SK-N-MC (cell line): ENCODE data around the gene IRF9.
"Not testable (repeated sequence)": the region's sequence is repeated elsewhere in the genome, so short reads cannot be mapped to it uniquely, and the experiment has no call there.

Experiments
- DNase-seq: peaks from one replicate; pipeline ENCODE4 v3.0.0-alpha.2; 2011; ENCODE audit warnings: low read depth, low spot score
- H3K27ac ChIP-seq: fragments of 200-600 bp; sonication (generic); 2 replicates; pipeline ENCODE4 v1.5.1; 2016; ENCODE audit warnings: mixed run types
- H3K36me3 ChIP-seq: fragments of 200-600 bp; sonication (generic); 2 replicates; pipeline ENCODE4 v1.6.1; 2017; ENCODE audit warnings: antibody characterized with exemption, low read length, mixed read lengths; ENCODE audit not compliant: insufficient read depth
- H3K4me3 ChIP-seq: fragments of 200-600 bp; sonication (generic); 2 replicates; pipeline ENCODE4 v1.5.1; 2016
- H3K9ac ChIP-seq: fragments of 200-600 bp; sonication (generic); 2 replicates; pipeline ENCODE4 v1.8.0; 2017; ENCODE audit warnings: mixed run types, mixed read lengths; ENCODE audit not compliant: insufficient read length
- H3K9me3 ChIP-seq: fragments of 200-600 bp; sonication (generic); 2 replicates; pipeline ENCODE4 v1.6.1; 2017; ENCODE audit warnings: low read depth, mild to moderate bottlenecking, antibody characterized with exemption, low read length, moderate library complexity, mixed read lengths
- EZH2 ChIP-seq: fragments of 200-600 bp; sonication (generic); IDR thresholded peaks from one replicate; pipeline ENCODE4 v1.6.1; 2017; ENCODE audit warnings: antibody characterized with exemption
- FOXP2 ChIP-seq: optimal IDR thresholded peaks from 2 replicates; pipeline ENCODE3; 2011; ENCODE audit warnings: mild to moderate bottlenecking, moderate library complexity; ENCODE audit not compliant: insufficient read depth; ENCODE audit errors: extremely low read length, control extremely low read depth
- POLR2AphosphoS5 ChIP-seq: IDR thresholded peaks from 2 replicates; pipeline ENCODE4 v1.6.1; 2012; ENCODE audit warnings: mild to moderate bottlenecking, low read depth, low read length, borderline replicate concordance

The IRF9 gene

GRCh38 chr14:24197056-24197450 lies 36.0 kb downstream of the IRF9 start:
- no peak for DNase-seq
- Histone ChIP-seq H3K9ac (no peak overlapping the region), H3K36me3 (peaks cover 17% of the 10 kb centered on the region), H3K4me3 (no peak overlapping the region), H3K27ac (no peak overlapping the region), H3K9me3 (no peaks in the 10 kb centered on the region)
- TF ChIP-seq POLR2AphosphoS5 = no peak
- no peak for TF ChIP-seq EZH2
- TF ChIP-seq FOXP2 = no peak

GRCh38 chr14:24198814-24199524 lies 37.9 kb downstream of the IRF9 start:
- no peaks in the 10 kb centered on the region for H3K9me3 ChIP-seq
- H3K4me3 ChIP-seq = no peak overlapping the region
- H3K9ac ChIP-seq = no peak overlapping the region
- DNase-seq = no peak
- no peak for TF ChIP-seq EZH2
- TF ChIP-seq FOXP2 = no peak
- no peak for TF ChIP-seq POLR2AphosphoS5
- peaks cover 14% of the 10 kb centered on the region for H3K36me3 ChIP-seq
- no peak overlapping the region for H3K27ac ChIP-seq

- H3K27ac ChIP-seq, H3K9me3 ChIP-seq, H3K4me3 ChIP-seq, H3K9ac ChIP-seq, DNase-seq: not testable (repeated sequence)
- H3K36me3 ChIP-seq = peaks cover 21% of the 10 kb centered on the region; the same call in 1 of the 2 replicates
These were observed 41.5 kb downstream of the IRF9 start for GRCh38 chr14:24202538-24202937.

- not testable (repeated sequence) for H3K27ac ChIP-seq, H3K4me3 ChIP-seq, H3K9ac ChIP-seq, H3K9me3 ChIP-seq, DNase-seq
- peaks cover 25% of the 10 kb centered on the region; the same call in 1 of the 2 replicates for H3K36me3 ChIP-seq
These were observed 42.3 kb downstream of the IRF9 start for GRCh38 chr14:24203249-24203886.

- Histone ChIP-seq H3K9me3 (no peaks in the 10 kb centered on the region), H3K27ac (no peak overlapping the region), H3K4me3 (no peak overlapping the region), H3K9ac (no peak overlapping the region), H3K36me3 (peaks cover 28% of the 10 kb centered on the region; the same call in 1 of the 2 replicates)
- TF ChIP-seq POLR2AphosphoS5 (no peak), EZH2 (no peak), FOXP2 (no peak)
- no peak for DNase-seq
These were observed 43.4 kb downstream of the IRF9 start for GRCh38 chr14:24204163-24205146.

DNA sequence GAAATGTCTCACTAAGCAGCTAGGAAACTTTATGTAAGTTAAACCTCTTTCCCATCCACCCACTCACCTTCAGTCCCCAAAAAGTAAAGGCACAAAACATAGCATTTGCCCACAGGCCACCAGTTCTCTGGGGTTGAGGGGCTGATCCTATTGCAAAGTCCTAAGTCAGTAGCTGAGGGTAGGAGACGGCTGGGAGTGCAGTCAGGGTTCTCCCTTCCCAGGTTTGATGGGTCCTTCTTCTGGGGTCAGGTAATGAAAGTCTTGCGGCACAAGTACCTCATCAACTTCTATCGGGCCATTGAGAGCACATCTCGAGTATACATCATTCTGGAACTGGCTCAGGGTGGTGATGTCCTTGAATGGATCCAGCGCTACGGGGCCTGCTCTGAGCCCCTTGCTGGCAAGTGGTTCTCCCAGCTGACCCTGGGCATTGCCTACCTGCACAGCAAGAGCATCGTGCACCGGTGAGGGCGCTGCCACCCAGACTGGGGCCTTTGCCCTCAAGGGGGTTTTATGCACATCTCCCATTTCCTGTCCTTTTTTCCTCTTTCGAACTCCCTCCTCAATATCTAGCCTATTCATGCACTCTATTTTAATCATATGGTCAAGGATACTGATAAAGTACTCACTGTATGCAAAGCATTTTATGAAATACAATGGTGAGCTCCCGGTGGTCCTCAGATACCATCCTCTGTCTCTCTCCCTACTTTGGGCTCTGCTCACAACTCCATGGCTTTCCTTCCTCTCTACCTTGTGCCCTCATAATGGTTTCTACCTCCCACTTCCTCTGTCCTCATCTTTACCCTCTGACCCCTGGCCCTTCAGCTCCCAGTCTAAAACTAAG lies 45.4 kb downstream of the IRF9 start:
- H3K4me3 ChIP-seq = no peak overlapping the region
- no peak overlapping the region for H3K9ac ChIP-seq
- TF ChIP-seq FOXP2 (no peak), POLR2AphosphoS5 (no peak), EZH2 (no peak)
- H3K9me3 ChIP-seq = no peaks in the 10 kb centered on the region
- DNase-seq = no peak
- peaks cover 43% of the 10 kb centered on the region; the same call in 1 of the 2 replicates for H3K36me3 ChIP-seq
- no peak overlapping the region for H3K27ac ChIP-seq

GRCh38 chr14:24207104-24207551 lies 46.1 kb downstream of the IRF9 start:
- Histone ChIP-seq H3K4me3 (no peak overlapping the region), H3K9ac (no peak overlapping the region), H3K9me3 (no peaks in the 10 kb centered on the region), H3K27ac (no peak overlapping the region), H3K36me3 (peaks cover 44% of the 10 kb centered on the region; the same call in 1 of the 2 replicates)
- TF ChIP-seq FOXP2 = no peak
- no peak for TF ChIP-seq EZH2
- no peak for TF ChIP-seq POLR2AphosphoS5
- no peak for DNase-seq
